H9 (cell line): ENCODE data around the gene LRRC7. TPM values are rescaled to one million over a fixed set of nuclear protein-coding genes. Genes with fewer than 3 reads are reported as not detected.

Source experiments
- DNase-seq: peaks from one replicate; pipeline ENCODE4 v3.0.0-alpha.2; 2017
- H2AFZ ChIP-seq: one replicate; pipeline ENCODE4 v1.6.1; 2013; ENCODE audit warnings: mild to moderate bottlenecking, low read length, control low read depth, moderate library complexity
- H2AK5ac ChIP-seq: 2 replicates; pipeline ENCODE4 v1.6.1; 2013; ENCODE audit warnings: low read length, control low read depth, mixed read lengths; ENCODE audit not compliant: insufficient read length
- H2BK120ac ChIP-seq: one replicate; pipeline ENCODE4 v1.6.1; 2013; ENCODE audit warnings: low read depth, mild to moderate bottlenecking, low read length, control low read depth, inconsistent platforms; ENCODE audit not compliant: poor library complexity, severe bottlenecking
- H2BK12ac ChIP-seq: 2 replicates; pipeline ENCODE4 v1.6.1; 2013; ENCODE audit warnings: low read length, control low read depth, mixed read lengths, low read depth; ENCODE audit not compliant: insufficient read length
- H2BK15ac ChIP-seq: 2 replicates; pipeline ENCODE4 v1.6.1; 2013; ENCODE audit warnings: low read depth, low read length, control low read depth
- H2BK20ac ChIP-seq: one replicate; pipeline ENCODE4 v1.6.1; 2013; ENCODE audit warnings: low read depth, mild to moderate bottlenecking, low read length, control low read depth, inconsistent platforms; ENCODE audit not compliant: poor library complexity, severe bottlenecking
- H2BK5ac ChIP-seq: 2 replicates; pipeline ENCODE4 v1.6.1; 2013; ENCODE audit warnings: low read length, control low read depth, mixed read lengths; ENCODE audit not compliant: insufficient read length
- H3K14ac ChIP-seq: 2 replicates; pipeline ENCODE4 v1.6.1; 2013; ENCODE audit warnings: low read length, control low read depth; ENCODE audit not compliant: insufficient read depth
- H3K18ac ChIP-seq: 2 replicates; pipeline ENCODE4 v1.6.1; 2013; ENCODE audit warnings: low read depth, mild to moderate bottlenecking, mixed read lengths, low read length, control low read depth; ENCODE audit not compliant: insufficient read length
- H3K23ac ChIP-seq: 2 replicates; pipeline ENCODE4 v1.6.1; 2013; ENCODE audit warnings: low read length, control low read depth, mixed read lengths, low read depth; ENCODE audit not compliant: insufficient read length
- H3K23me2 ChIP-seq: 2 replicates; pipeline ENCODE4 v1.6.1; 2013; ENCODE audit warnings: low read depth, mild to moderate bottlenecking, mixed read lengths, low read length, control low read depth; ENCODE audit not compliant: insufficient read length, poor library complexity, severe bottlenecking
- H3K27ac ChIP-seq: 2 replicates; pipeline ENCODE4 v1.5.1; 2013; ENCODE audit warnings: low read length, control low read depth, mixed read lengths, low read depth; ENCODE audit not compliant: insufficient read length
- H3K27me3 ChIP-seq: 2 replicates; pipeline ENCODE4 v1.6.1; 2013; ENCODE audit warnings: low read length, control low read depth, inconsistent platforms; ENCODE audit not compliant: insufficient read depth
- H3K4ac ChIP-seq: 2 replicates; pipeline ENCODE4 v1.6.1; 2013; ENCODE audit warnings: low read depth, mild to moderate bottlenecking, control low read depth, inconsistent platforms, low read length, moderate library complexity
- H3K4me1 ChIP-seq: 2 replicates; pipeline ENCODE4 v1.6.1; 2013; ENCODE audit warnings: low read length, control low read depth, inconsistent platforms; ENCODE audit not compliant: insufficient read depth
- H3K4me2 ChIP-seq: 2 replicates; pipeline ENCODE4 v1.6.1; 2013; ENCODE audit warnings: low read length, control low read depth, mixed read lengths; ENCODE audit not compliant: insufficient read length, insufficient read depth
- H3K56ac ChIP-seq: 2 replicates; pipeline ENCODE4 v1.6.1; 2013; ENCODE audit warnings: low read depth, mild to moderate bottlenecking, mixed read lengths, low read length, control low read depth; ENCODE audit not compliant: insufficient read length
- H3K79me1 ChIP-seq: 2 replicates; pipeline ENCODE4 v1.6.1; 2013; ENCODE audit warnings: low read depth, mild to moderate bottlenecking, moderate library complexity, low read length, control low read depth, inconsistent platforms; ENCODE audit not compliant: insufficient read depth, poor library complexity, severe bottlenecking
- H3K79me2 ChIP-seq: 2 replicates; pipeline ENCODE4 v1.6.1; 2013; ENCODE audit warnings: low read length, control low read depth, inconsistent platforms; ENCODE audit not compliant: insufficient read depth
- H3K9ac ChIP-seq: 2 replicates; pipeline ENCODE4 v1.6.1; 2013; ENCODE audit warnings: low read length, control low read depth, mixed read lengths; ENCODE audit not compliant: insufficient read length; ENCODE audit errors: extremely low read depth
- H3K9me3 ChIP-seq: one replicate; pipeline ENCODE4 v1.6.1; 2013; ENCODE audit warnings: low read depth, low read length, inconsistent platforms; ENCODE audit not compliant: control insufficient read depth
- H3T11ph ChIP-seq: one replicate; pipeline ENCODE4 v1.6.1; 2013; ENCODE audit warnings: mild to moderate bottlenecking, low read length, control low read depth, inconsistent platforms
- H4K20me1 ChIP-seq: one replicate; pipeline ENCODE4 v1.6.1; 2013; ENCODE audit not compliant: control insufficient read depth, insufficient read length, insufficient read depth
- H4K5ac ChIP-seq: 2 replicates; pipeline ENCODE4 v1.6.1; 2013; ENCODE audit warnings: low read depth, mild to moderate bottlenecking, mixed read lengths, low read length, control low read depth; ENCODE audit not compliant: insufficient read length
- H4K8ac ChIP-seq: replicated peaks from 2 replicates; pipeline ENCODE4 v1.6.1; 2013; ENCODE audit warnings: low read length, control low read depth, mixed read lengths, low read depth; ENCODE audit not compliant: insufficient read length
- H4K91ac ChIP-seq: 2 replicates; pipeline ENCODE4 v1.6.1; 2013; ENCODE audit warnings: low read depth, mild to moderate bottlenecking, moderate library complexity, mixed read lengths, low read length, control low read depth; ENCODE audit not compliant: insufficient read length
- H3K27ac Mint-ChIP-seq, 3 experiments: 2 replicates in 2 of 3; 3 replicates in 1 of 3; pipeline ENCODE4 v1.8.0; 2020 to 2021; ENCODE audit warnings: mixed read lengths in 3 of 3, mild to moderate bottlenecking in 1 of 3, moderate library complexity in 1 of 3
- H3K27me3 Mint-ChIP-seq: 2 replicates; pipeline ENCODE4 v1.8.0; 2021; ENCODE audit warnings: low read depth, mild to moderate bottlenecking, moderate library complexity, mixed read lengths
- H3K36me3 Mint-ChIP-seq, 3 experiments: 2 replicates in 2 of 3; 3 replicates in 1 of 3; pipeline ENCODE4 v1.8.0; 2020 to 2021; ENCODE audit warnings: low read depth in 3 of 3, mixed read lengths in 3 of 3; ENCODE audit not compliant: insufficient read depth in 1 of 3
- H3K4me1 Mint-ChIP-seq, 2 experiments: 2 replicates each; pipeline ENCODE4 v1.8.0; 2020; ENCODE audit warnings: mixed read lengths in 2 of 2
- H3K4me3 Mint-ChIP-seq, 2 experiments: 2 replicates in 1 of 2; 3 replicates in 1 of 2; pipeline ENCODE4 v1.8.0; 2020 to 2021; ENCODE audit warnings: mild to moderate bottlenecking in 2 of 2, mixed read lengths in 2 of 2, moderate library complexity in 1 of 2
- H3K9me3 Mint-ChIP-seq, 2 experiments: 2 replicates in 1 of 2; 3 replicates in 1 of 2; pipeline ENCODE4 v1.8.0; 2020; ENCODE audit warnings: mild to moderate bottlenecking in 2 of 2, mixed read lengths in 2 of 2, moderate library complexity in 1 of 2
- CTCF ChIP-seq: fragments of 200-600 bp; sonication (generic); conservative IDR thresholded peaks from 3 replicates; pipeline ENCODE4 v1.8.0; 2021; ENCODE audit warnings: antibody characterized with exemption, mild to moderate bottlenecking
- WGBS: extraction: QIAGEN DNeasy Blood & Tissue Kit; methylation state at CpG from one replicate; pipeline ENCODE4 v1.1.7; 2013; ENCODE audit warnings: missing lambda C conversion rate, low lambda C conversion rate, mixed read lengths; ENCODE audit not compliant: insufficient read length; ENCODE audit errors: extremely low coverage; 5-methylcytosine and 5-hydroxymethylcytosine counted together
- total RNA-seq: library from RNA; stranded (reverse); gene quantifications from 2 replicates; pipeline ENCODE4 v1.2.1, GENCODE V29; 2021

The LRRC7 gene
- total RNA-seq, 1 experiment from 2014 or later: not detected

GRCh38 chr1:70003211-70003908 lies 435.6 kb downstream of the LRRC7 start:
- no peak for DNase-seq
- Mint-ChIP-seq H3K9me3 (no peaks in the 10 kb centered on the region), H3K36me3 (no peaks in the 10 kb centered on the region)

More at GRCh38 chr1:70003211-70003908, 435.6 kb downstream of the LRRC7 start:
- Histone ChIP-seq H3K9ac (no peak overlapping the region), H4K91ac (no peak overlapping the region), H3K56ac (no peak overlapping the region), H2AFZ (no peak overlapping the region), H2BK12ac (no peak overlapping the region), H3K79me2 (no peaks in the 10 kb centered on the region), H3K14ac (no peak overlapping the region), H2BK5ac (no peak overlapping the region), H2BK15ac (no peak overlapping the region), H3K27me3 (no peaks in the 10 kb centered on the region), H2AK5ac (no peak overlapping the region), H3K18ac (no peak overlapping the region), H3T11ph (no peak overlapping the region), H4K20me1 (no peaks in the 10 kb centered on the region), H4K8ac (no peak overlapping the region), H3K27ac (no peak overlapping the region), H2BK20ac (no peak overlapping the region), H4K5ac (no peak overlapping the region), H3K79me1 (no peaks in the 10 kb centered on the region), H3K4me1 (no peaks in the 10 kb centered on the region), H2BK120ac (no peak overlapping the region), H3K4me2 (no peak overlapping the region), H3K23me2 (no peaks in the 10 kb centered on the region), H3K9me3 (no peaks in the 10 kb centered on the region), H3K23ac (no peak overlapping the region), H3K4ac (no peak overlapping the region)
- H3K4me1 Mint-ChIP-seq: no peaks in the 10 kb centered on the region
- H3K4me3 Mint-ChIP-seq: no peak overlapping the region
- WGBS: no CpG with 5 or more reads among the region's 1 CpG
- no peak overlapping the region for H3K27ac Mint-ChIP-seq
- no peak for TF ChIP-seq CTCF
- H3K27me3 Mint-ChIP-seq: no peaks in the 10 kb centered on the region
